K562 (cell line): ENCODE results near the gene GNAI3. TPM values are rescaled to one million over a fixed set of nuclear protein-coding genes. Genes with fewer than 3 reads are reported as not detected.

ENCODE experiments used
- ARNT ChIP-seq, 2 experiments: fragments of 450-650 bp; IDR thresholded peaks; 2 replicates each; pipeline ENCODE4 v1.6.1; 2016; ENCODE audit warnings: mild to moderate bottlenecking in 1 of 2
- CREB3L1 ChIP-seq: fragments of 450-650 bp; IDR thresholded peaks from 2 replicates; pipeline ENCODE4 v1.6.1; 2014; ENCODE audit warnings: low read depth, mild to moderate bottlenecking, moderate library complexity, borderline replicate concordance
- DLX4 ChIP-seq: fragments of 250-450 bp; sonication (Bioruptor Pico); IDR thresholded peaks from 2 replicates; pipeline ENCODE4 v1.6.1; 2021; ENCODE audit warnings: mild to moderate bottlenecking
- MITF ChIP-seq: IDR thresholded peaks from 2 replicates; pipeline ENCODE4 v1.6.1; 2014; ENCODE audit warnings: antibody characterized with exemption
- MLX ChIP-seq, 2 experiments: fragments of 450-650 bp in 1 of 2; sonication (generic) in 1 of 2; formaldehyde crosslinking; conservative IDR thresholded peaks; 2 replicates each; pipeline versions ENCODE4 v1.4.0 to v1.8.1; 2020 to 2022; ENCODE audit warnings: mild to moderate bottlenecking in 1 of 2, missing genetic modification reagents in 1 of 2
- NR2F6 ChIP-seq: fragments of 450-650 bp; formaldehyde crosslinking; IDR thresholded peaks from 2 replicates; pipeline ENCODE4 v1.4.0; 2020; ENCODE audit warnings: mild to moderate bottlenecking
- PCBP2 ChIP-seq: fragments of 200-400 bp; formaldehyde crosslinking; IDR thresholded peaks from 2 replicates; pipeline ENCODE4 v1.6.1; 2018; ENCODE audit warnings: low read length, low read depth, mild to moderate bottlenecking, moderate library complexity; ENCODE audit not compliant: poor library complexity, severe bottlenecking
- POLR2G ChIP-seq: fragments of 200-400 bp; formaldehyde crosslinking; IDR thresholded peaks from 2 replicates; pipeline ENCODE4 v1.6.1; 2017; ENCODE audit warnings: low read depth, mild to moderate bottlenecking, antibody characterized with exemption, low read length, moderate library complexity
- VEZF1 ChIP-seq: fragments of 200-800 bp; sonication (Bioruptor generic); IDR thresholded peaks from 2 replicates; pipeline ENCODE4 v1.6.1; 2017; ENCODE audit warnings: missing genetic modification characterization, missing compliant biosample characterization
- ZNF217 ChIP-seq: sonication (generic); formaldehyde crosslinking; IDR thresholded peaks from 2 replicates; pipeline ENCODE4 v1.8.0; 2022; ENCODE audit warnings: mild to moderate bottlenecking, missing genetic modification reagents
- ZNF41 ChIP-seq: fragments of 250-450 bp; sonication (Bioruptor Pico); conservative IDR thresholded peaks from 2 replicates; pipeline ENCODE4 v1.4.0; 2020; ENCODE audit warnings: mild to moderate bottlenecking
- ZNF668 ChIP-seq: fragments of 250-450 bp; sonication (Bioruptor Pico); IDR thresholded peaks from 2 replicates; pipeline ENCODE4 v1.8.0; 2022; ENCODE audit warnings: mild to moderate bottlenecking, inconsistent platforms
- ZNF785 ChIP-seq: fragments of 250-450 bp; sonication (Bioruptor Pico); IDR thresholded peaks from 2 replicates; pipeline ENCODE4 v1.4.0; 2020; ENCODE audit warnings: mild to moderate bottlenecking
- polyA plus RNA-seq, 8 experiments: library from polyadenylated mRNA; depleted of rRNA in 4 of 8; stranded (reverse) in 5 of 8; unstranded in 3 of 8; fragments of >200 nt; fragmentation: Nextera tagmentation in 2 of 8; fragmentation: Illumina TruSeq in 1 of 8; extraction: Ambion mirVana in 2 of 8; extraction: Trizol in 1 of 8; gene quantifications; 2 replicates each; pipeline versions ENCODE4 v1.2.1 to v1.2.3, GENCODE V29; 2011 to 2014; ENCODE audit warnings: inconsistent platforms in 1 of 8, missing spikeins in 1 of 8
- total RNA-seq, 7 experiments: library from RNA; depleted of rRNA in 6 of 7; stranded (reverse); fragments of >200 nt in 6 of 7; fragmentation: Illumina TruSeq in 2 of 7; extraction: Trizol in 2 of 7; gene quantifications; 2 replicates each; pipeline versions ENCODE4 v1.2.1 to v1.2.3, GENCODE V29; 2011 to 2021; ENCODE audit warnings: low replicate concordance in 1 of 7
- TF ChIP-seq, protein P1 (sequence below): sonication (generic); formaldehyde crosslinking; IDR thresholded peaks from 2 replicates; pipeline ENCODE4 v1.9.0; 2022; ENCODE audit warnings: mild to moderate bottlenecking, missing genetic modification reagents
- TF ChIP-seq, protein P2 (sequence below), 2 experiments: fragments of 450-650 bp; IDR thresholded peaks; 2 replicates each; pipeline ENCODE4 v1.6.1; 2016
- TF ChIP-seq, protein P3 (sequence below), 3 experiments: IDR thresholded peaks in 2 of 3; conservative IDR thresholded peaks in 1 of 3; 2 replicates each; pipeline ENCODE4 v1.5.1; 2011 to 2012; ENCODE audit warnings: low read length in 3 of 3, mild to moderate bottlenecking in 3 of 3, control low read depth in 2 of 3, improper control_type of control experiment in 1 of 3, inconsistent platforms in 1 of 3, low read depth in 1 of 3, mixed read lengths in 1 of 3, moderate library complexity in 1 of 3; ENCODE audit not compliant: insufficient read depth in 2 of 3

Gene GNAI3
- total and polyA plus RNA-seq, 9 of the 15 experiments (the other 6 are each of a cell fraction or from before 2014, with no cell fraction given) = 6.3 to 13.2 (median 8.9) TPM

DNA sequence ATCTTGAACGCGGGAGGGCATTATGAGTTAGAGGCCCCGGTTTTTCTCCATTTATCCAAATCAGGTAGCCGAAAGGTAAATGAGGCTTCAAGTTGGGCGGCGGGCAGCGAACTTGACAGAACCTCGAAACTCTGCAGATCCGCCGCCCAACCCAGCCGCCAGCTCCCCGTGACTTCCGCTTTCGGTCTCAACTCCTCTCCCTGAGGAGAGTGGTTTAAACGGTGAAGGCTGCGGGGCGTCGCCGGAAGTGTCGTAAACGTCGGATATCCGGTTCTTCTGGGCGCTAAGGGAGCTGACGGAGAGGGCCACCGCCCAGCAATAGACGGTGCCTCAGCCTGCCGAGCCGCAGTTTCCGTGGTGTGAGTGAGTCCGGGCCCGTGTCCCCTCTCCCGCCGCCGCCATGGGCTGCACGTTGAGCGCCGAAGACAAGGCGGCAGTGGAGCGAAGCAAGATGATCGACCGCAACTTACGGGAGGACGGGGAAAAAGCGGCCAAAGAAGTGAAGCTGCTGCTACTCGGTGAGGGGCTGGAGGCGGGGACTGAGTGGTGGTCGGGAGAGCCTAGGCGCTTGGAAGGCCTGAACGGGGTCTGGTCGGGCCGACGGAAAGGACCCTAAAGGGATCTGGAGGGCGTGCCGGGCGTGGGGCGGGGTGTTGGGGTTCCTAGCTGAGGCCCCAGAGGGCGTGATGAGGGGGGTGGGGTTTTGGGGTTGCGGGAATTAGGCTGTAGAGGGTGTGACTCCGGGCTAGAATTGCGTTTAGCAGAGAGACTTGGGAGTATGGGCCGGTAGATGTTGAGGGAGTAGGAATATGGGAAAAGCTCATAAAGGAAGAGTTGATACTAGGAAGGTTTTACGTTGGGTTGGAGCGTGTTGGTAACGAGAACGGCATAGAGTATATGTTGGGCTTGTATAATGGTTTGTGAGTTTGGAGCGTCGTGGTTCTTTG lies at the start of gene GNAI3 (continued):
- TF ChIP-seq, protein P1, sequence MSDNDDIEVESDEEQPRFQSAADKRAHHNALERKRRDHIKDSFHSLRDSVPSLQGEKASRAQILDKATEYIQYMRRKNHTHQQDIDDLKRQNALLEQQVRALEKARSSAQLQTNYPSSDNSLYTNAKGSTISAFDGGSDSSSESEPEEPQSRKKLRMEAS (CRISPR knock-in tag) = peak; percentile 73
- peak; percentile 22; the same call in 1 of the 2 replicates for TF ChIP-seq MITF
- TF ChIP-seq, protein P2, sequence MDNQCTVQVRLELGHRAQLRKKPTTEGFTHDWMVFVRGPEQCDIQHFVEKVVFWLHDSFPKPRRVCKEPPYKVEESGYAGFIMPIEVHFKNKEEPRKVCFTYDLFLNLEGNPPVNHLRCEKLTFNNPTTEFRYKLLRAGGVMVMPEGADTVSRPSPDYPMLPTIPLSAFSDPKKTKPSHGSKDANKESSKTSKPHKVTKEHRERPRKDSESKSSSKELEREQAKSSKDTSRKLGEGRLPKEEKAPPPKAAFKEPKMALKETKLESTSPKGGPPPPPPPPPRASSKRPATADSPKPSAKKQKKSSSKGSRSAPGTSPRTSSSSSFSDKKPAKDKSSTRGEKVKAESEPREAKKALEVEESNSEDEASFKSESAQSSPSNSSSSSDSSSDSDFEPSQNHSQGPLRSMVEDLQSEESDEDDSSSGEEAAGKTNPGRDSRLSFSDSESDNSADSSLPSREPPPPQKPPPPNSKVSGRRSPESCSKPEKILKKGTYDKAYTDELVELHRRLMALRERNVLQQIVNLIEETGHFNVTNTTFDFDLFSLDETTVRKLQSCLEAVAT (IDR thresholded peaks at IDR 0.05) = peak; percentile 9 to 73; a peak in 1 of 4 replicates
- TF ChIP-seq POLR2G = peak; percentile 99
- TF ChIP-seq DLX4 (CRISPR knock-in tag) = no peak
- TF ChIP-seq, protein P3, sequence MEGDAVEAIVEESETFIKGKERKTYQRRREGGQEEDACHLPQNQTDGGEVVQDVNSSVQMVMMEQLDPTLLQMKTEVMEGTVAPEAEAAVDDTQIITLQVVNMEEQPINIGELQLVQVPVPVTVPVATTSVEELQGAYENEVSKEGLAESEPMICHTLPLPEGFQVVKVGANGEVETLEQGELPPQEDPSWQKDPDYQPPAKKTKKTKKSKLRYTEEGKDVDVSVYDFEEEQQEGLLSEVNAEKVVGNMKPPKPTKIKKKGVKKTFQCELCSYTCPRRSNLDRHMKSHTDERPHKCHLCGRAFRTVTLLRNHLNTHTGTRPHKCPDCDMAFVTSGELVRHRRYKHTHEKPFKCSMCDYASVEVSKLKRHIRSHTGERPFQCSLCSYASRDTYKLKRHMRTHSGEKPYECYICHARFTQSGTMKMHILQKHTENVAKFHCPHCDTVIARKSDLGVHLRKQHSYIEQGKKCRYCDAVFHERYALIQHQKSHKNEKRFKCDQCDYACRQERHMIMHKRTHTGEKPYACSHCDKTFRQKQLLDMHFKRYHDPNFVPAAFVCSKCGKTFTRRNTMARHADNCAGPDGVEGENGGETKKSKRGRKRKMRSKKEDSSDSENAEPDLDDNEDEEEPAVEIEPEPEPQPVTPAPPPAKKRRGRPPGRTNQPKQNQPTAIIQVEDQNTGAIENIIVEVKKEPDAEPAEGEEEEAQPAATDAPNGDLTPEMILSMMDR (IDR thresholded peaks at IDR 0.05 in 2 of 3, conservative IDR thresholded peaks at IDR 0.05 in 1 of 3; ENCODE audit: insufficient read depth in 2 of 3, low read depth in 1 of 3, low read length in 3 of 3) = no peak; a peak in 1 of 6 replicates
- peak; percentile 65; the same call in 1 of the 2 replicates for TF ChIP-seq CREB3L1
- no peak for TF ChIP-seq PCBP2
- no peak for TF ChIP-seq ZNF785
- no peak for TF ChIP-seq ARNT (IDR thresholded peaks at IDR 0.05)
- TF ChIP-seq MLX (CRISPR knock-in tag; conservative IDR thresholded peaks at IDR 0.05) = peak; percentile 69 to 89; a peak in 1 of 4 replicates
- TF ChIP-seq ZNF41 (CRISPR knock-in tag) = no peak
- TF ChIP-seq ZNF668 (CRISPR knock-in tag) = no peak
- no peak for TF ChIP-seq ZNF217 (CRISPR knock-in tag)
- TF ChIP-seq VEZF1 (CRISPR knock-in tag) = peak; percentile 83
- no peak for TF ChIP-seq NR2F6 (CRISPR knock-in tag)
